ENCODE data around the gene SLF2.

GRCh38 chr10:100977436-100977835, 64.7 kb downstream of the SLF2 start:
- TF ChIP-seq POLR2AphosphoS5 (IDR thresholded peaks at IDR 0.05; ENCODE audit: low read depth, low read length) (no peak), FOXP2 (optimal IDR thresholded peaks at IDR 0.05; ENCODE audit: borderline replicate concordance, extremely low read depth, extremely low read length, insufficient read depth) (no peak), REST (IDR thresholded peaks at IDR 0.05; ENCODE audit: insufficient read depth in 1 of 2, low read depth in 2 of 2, low read length in 2 of 2) (no peak), SIN3A (IDR thresholded peaks at IDR 0.05; ENCODE audit: borderline replicate concordance, insufficient read depth, low read length) (no peak), TAF1 (IDR thresholded peaks at IDR 0.05; ENCODE audit: borderline replicate concordance, insufficient read depth, low read length) (no peak)
